NCI-H510A (cell line): ENCODE data around the gene SOCS6.
"Not testable (repeated sequence)": the region's sequence is repeated elsewhere in the genome, so short reads cannot be mapped to it uniquely, and the experiment has no call there.

Experiments
- DNase-seq: peaks from one replicate; lab custom pipeline; 2025; lab: John Stamatoyannopoulos, UW

The SOCS6 gene

DNA sequence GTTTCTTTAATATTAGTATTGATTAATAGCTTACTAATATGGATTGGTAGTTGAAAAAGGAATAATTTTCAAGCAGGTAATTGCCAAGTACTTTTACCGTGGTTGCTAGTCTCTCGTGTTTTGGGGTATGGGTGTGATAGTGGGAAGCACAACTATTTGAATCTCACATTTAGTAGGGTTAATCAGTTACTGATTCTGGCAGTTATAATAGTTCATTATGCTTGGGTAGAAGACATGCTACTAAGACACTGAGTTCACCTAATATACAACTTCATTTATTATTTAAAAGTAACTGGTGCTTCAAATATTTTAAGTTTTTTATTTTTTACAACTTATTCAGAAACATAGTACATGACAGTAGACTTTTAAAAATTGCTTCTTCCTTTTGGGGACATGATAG lies 33.5 kb downstream of the SOCS6 start:
- DNase-seq: no peak

DNA sequence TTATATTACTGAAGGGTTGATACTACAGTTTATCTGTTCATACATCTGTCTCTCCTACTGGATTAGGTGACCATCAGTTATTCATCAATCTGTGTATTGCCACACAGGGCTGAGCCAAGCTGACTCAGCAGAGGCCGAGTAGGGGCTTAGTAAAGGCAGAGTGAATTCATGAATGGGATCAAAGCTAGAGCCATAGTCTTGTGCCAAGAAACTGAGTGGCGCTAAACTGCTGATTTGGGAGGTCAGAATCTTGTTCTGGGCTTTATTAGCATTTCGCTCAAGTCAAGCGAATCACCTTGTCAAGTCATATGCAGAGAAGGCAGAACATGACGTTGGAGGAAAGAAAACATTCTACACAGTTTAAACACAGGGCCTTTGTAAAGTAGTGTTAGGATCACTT lies 34.1 kb downstream of the SOCS6 start:
- no peak for DNase-seq

DNA sequence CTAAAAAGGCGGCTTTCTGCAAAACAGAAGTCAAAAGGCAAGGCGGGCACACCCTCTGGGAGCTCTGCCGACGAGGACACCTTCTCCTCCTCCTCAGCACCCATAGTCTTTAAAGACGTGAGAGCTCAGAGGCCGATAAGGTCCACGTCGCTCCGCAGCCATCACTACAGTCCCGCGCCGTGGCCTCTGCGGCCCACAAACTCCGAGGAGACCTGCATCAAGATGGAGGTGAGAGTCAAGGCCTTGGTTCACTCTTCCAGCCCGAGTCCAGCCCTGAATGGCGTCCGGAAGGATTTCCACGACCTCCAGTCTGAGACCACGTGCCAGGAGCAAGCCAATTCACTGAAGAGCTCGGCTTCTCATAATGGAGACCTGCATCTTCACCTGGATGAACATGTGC lies 36.1 kb downstream of the SOCS6 start:
- no peak for DNase-seq

DNA sequence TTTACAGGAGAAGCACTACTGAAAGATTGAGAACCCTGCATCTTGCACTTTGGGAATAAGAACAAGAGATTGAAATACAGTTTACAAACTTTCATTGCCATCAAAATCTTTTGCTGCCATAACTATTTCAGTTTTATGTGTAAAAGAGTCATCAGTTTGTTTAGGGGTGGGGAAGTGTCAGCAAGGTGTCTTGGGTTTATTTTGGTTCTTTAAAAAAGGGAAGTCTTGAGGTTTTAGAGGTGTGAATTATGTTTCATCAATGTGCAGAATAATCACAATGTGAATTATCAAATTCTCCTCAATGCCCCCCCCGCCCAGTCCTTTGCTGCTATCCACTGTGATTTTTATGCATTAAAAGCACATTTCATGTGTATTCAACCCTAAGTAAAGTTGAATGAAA lies 37.4 kb downstream of the SOCS6 start:
- DNase-seq: no peak

DNA sequence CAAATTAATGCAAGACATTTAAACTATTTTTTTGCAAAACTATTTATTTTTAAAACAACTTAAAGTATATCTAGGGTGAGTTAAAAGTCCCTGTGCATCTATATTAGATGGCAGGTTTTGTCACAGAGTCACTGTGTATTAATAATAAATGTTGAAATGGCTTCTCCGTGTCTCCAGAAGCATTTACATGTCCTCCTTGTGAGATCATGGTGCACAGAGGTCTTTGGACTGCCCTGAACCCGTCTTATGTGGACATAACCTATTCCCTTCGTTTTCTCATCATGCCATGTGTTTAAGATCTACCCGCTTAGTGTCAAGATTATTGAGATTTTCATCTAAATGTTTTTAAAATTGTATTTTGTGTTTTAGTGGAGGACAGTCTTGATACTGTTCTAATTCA lies 39.3 kb downstream of the SOCS6 start:
- no peak for DNase-seq

DNA sequence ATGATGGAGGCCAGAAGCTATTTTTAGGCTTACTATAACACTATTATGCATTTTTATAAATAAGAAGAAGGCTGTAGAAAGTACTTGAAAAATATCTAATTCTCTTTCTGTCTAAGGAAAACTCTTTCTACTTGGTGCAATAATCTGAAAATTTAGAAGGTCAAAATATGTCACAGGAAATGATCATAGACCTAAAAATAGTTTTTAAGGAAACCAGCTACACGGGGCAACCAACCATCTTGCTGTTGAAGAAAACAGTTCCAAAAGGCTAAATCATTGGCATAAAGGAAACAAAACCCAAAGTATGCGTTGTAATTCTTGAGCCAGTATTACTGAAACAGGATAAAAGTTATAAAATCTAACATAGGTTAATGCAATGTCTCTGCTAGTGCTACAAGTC lies 40.2 kb downstream of the SOCS6 start:
- no peak for DNase-seq

DNA sequence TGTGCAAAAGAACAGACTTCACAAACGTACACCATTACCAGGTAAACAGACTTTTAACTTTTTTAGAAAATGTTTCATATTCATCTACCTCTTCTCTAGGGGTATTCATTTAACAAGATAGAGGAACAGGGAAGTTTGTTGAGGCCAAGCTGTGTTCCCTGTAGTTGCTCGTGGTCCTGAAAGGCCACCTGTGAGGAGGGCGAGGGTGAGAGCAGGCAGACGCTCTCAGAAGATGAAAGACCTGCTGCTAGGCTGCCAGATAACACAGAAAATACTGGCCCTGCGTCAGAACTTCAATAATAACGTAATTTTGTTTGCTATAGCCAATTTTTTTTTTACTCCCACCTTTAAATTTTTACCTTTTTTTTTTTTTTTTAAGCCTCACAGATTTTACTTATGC lies 42.0 kb downstream of the SOCS6 start:
- DNase-seq: no peak

DNA sequence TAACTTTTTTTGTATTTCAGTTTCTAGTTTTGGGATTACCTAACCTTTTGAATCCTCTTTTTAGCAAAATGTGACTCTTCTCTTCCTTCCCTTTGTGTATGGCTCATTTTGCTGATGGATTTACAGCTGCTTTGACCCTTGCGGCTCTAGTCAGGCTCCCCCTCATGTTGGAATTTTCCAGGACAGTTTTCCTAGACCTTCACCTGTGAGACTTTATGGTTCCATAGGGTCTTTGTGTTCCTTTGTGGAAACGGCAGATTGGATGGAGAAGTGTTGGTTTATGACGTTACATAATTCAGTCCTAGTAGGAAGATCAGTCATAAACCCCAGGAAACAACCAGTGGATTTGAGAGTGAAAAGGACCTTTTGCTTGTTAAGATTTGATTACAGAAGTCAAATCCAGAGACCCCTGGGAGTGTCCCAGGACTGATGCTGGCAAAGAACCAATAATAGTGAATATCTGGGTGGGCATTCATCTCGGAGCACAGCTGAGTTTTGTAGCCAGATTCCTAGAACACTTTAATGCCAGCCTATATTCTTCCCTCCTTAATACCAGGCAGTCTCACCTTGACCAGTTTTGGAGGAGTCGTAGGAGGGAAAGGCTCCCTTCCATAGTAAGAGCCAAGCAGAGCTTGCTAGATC lies 42.7 kb downstream of the SOCS6 start:
- DNase-seq: no peak

DNA sequence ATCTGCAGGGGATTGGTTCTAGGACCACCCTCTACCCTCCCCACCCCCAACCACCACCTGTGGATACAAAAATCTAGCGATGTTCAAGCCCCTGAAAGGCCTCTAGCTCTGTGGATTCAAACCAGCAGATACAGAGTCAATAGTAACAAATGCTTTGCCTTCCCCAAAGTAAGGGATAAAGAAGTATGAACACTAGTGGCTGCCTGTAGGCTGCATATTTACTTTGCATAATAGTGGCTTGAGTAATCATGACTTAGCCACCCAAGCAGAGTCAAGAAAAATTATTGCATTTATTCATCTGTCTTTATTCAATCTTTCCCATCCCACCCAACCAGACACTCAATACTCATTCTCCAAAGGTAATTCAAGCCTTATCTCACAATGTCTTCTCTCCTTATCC lies 43.8 kb downstream of the SOCS6 start:
- DNase-seq: no peak

DNA sequence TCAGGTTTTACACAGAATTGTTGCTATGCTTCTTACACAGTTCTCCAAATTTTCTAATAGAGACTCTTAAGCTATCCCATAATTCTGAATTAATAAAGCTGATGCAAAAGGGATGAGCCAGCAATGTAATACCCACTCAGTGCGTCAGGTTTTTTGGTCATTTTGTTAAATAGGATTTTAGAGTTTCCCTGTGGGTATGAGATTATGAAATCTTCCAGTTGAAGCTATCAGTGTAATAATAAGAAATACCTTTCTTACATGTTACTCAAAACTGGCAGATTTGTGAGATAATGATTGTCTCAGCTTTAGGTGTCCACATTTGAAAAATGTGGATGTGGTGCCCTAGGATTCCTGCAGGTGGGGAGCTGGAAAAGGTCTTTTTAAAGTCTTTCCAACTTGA lies 44.5 kb downstream of the SOCS6 start:
- no peak for DNase-seq

DNA sequence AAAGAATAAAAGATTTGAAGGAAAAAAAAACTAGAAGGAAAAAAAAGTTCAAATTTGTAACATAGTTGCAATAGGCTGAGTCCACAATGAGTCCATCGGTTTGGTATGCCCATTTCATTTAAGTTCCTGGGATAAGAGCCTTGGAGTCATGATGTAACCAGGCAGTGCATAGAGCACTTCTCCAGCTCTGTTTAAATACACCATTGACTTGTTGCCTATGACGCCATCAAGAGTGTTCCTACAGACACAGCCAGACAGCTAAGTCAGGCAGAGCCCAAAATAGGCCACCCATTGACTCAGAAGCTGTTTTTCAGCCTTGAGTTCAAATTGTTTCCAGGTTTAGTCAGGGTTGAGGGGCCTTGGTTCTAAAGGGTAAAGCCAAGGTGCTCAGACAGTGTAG lies 44.9 kb downstream of the SOCS6 start:
- DNase-seq: no peak

DNA sequence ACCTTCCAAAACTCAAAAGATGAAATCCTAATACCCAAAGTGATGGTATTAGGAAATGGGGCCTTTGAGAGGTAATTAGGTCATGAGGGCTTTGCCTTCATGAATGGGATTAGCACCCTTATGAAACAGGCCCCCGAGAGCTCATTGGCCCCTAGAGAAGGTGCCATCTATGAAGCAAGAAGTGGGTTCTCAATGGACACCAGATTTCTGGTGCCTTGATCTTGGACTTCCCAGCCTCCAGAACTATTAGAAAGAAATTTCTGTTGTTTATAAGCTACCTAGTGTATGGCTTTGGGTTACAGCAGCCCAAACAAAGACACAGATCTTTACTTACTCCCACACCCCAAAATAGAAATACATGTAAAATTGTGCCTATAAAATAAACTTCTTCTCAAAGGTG lies 45.4 kb downstream of the SOCS6 start:
- DNase-seq: no peak

DNA sequence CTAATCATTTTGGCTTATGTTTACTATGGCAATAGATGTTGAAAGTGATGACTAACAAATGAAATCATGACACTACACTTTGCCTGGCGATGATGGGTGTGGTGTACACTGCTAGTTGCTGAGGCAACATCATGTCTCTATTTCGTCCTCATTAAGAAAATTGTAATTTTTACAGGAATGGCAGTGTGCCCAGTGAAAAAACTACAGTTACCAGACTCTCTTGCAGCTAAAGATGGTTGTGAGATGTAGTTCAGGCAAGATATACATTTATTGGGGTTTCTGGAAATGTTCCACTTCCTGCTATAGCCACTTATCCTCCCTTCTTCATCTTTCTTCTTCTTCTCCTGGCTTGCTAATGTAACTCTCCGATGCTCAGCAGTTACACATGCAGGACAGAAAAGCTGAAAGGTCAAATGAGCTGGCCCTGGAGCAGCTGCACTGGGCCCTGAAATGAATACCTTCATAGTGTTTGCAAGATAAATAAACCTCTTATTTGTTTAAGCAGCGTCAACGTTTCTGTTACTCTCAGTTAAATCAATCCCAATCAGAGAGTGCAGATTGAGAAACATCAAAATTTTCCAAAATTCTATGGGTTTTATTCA lies 46.0 kb downstream of the SOCS6 start:
- no peak for DNase-seq

DNA sequence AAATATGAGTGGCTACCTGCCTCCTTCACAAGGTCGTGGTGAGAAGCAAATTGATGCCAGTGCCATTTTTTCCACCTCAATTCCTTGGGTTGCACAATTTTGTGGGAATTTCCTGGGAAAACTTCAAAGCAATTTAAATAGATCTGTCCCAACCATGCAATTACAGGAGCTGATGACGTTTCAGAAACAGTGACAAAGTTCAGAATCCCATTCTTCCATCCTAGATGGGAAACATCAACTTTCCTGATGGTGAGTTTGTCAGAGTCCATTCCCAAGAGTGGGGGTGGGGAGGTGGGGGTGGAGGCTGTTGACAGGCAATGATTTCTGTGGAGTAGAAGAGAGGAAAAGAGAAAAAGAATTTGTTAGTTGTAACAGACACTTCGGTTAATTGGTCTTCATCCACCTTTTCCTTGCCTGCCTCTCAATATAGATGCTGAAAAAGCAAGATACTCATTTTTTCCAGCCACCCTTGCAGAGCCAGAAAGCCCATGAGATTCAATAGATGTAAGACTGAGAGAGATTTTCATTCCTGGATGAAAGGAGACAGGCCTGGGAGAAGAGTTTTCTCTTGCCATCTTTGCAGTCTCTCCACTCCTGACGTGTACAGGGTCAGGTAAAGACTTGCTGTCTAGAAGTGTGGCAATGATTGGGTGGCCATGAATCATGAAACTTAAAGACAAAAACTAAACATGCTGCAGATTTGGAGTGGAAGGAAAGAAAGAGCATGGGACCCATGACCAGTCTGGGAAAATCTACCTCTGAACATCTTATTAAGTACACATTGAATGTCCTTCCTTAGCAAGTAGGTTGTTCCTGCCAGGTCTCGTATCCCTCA lies 47.3 kb downstream of the SOCS6 start:
- DNase-seq: no peak

DNA sequence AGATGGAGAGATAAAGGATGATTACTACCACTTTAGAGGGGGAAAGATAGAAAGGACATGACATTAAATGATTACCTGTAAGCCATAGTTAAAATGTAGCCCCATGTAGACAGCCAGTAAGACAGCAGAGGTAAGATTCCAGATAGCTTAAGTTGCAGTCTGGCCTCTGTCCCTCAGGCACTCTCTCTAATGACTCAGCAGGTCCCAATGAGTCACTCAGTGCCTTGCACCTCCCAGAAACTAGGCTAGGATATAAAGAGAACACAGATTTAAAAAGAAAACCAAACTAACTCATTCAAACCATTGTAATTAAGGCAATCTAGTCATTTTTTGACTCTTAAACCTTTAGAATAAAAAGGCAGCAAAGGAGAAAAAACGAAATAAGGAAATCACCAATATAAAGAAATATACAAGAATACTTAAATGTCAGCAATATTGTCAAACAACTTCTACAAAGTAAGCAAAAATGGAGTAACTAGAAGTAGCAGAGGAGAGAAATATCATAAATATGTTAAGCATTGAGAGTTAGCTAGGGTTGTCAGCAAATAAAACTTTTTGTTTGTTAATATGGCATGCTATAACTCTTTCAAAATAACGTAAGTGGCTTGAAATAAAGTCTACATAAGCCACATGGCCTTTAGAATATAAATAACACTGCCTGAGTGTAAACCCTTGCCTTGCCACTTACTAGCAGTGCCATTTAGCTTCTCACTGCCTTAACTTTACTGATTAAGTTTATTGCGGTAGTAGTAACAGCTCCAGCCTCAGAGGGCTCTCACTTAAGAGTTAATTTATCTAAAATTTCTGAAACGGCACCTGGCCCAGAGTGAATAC lies 48.5 kb downstream of the SOCS6 start:
- no peak for DNase-seq

DNA sequence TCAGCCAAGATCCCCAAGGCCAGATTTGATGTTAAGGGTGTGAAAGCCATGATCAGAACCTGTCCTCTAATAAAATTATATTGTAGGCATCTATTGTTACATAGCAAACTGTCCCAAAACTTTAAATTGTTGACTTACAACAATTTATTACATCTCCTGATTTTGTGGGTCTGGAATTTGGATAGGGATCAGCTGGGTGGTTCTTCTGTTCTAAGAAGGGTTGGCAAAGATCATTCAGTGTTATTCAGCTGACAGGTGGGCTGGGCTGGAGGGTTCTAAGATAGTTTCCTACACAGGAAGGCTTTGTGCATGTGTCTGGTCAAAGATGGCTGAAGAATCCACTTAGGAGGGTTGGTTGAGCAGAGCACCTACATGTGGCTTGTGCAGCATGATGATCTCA lies 50.0 kb downstream of the SOCS6 start:
- no peak for DNase-seq

DNA sequence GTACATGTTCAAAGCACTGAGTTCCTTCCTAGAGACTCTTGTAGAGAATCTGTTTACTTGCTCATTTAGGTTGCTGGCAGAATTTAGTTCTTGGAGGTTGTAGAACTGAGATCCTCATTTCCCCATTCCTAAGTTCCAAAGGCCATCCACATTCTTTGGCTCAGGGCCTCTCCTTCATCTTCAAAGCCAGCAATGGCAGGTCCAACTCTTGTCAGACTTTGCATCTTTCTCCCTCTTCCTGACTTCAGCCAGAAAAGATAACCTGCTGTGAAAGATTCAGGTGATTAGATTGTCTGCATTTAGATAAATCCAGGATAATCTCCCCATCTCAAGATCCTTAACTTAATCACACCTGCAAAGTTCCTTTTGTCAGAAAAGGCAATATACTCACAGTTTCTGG lies 51.1 kb downstream of the SOCS6 start:
- DNase-seq: no peak

DNA sequence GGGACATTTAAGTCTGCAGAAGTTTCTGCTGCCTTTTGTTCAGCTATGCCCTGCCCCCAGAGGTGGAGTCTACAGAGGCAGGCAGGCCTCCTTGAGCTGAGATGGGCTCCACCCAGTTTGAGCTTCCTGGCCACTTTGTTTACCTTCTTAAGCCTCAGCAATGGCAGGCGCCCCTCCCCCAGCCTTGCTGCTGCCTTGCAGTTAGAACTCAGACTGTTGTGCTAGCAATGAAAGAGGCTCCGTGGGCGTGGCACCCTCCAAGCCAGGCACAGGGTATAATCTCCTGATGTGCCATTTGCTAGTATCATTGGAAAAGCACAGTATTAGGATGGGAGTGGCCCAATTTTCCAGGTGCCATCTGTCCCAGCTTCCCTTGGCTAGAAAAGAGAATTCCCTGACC lies 59.6 kb downstream of the SOCS6 start:
- DNase-seq: not testable (repeated sequence)

DNA sequence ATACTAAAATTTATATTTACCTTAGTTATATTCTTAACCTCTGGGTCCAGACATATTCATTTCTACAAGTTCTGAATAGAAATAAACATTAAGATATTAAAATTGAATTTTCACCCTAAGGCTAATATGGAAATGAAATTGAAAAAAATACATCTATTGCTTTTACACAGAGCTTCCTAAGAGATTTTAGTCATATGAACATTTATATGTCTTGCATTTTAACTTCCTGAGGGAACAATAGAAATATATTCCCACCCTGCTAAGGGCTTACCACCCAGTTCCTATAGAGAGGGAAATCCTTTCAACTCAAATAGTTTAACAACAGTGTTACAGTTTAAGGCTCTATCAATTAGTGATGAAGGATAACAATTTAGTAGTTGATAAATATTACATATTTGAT lies 60.5 kb downstream of the SOCS6 start:
- DNase-seq: no peak

DNA sequence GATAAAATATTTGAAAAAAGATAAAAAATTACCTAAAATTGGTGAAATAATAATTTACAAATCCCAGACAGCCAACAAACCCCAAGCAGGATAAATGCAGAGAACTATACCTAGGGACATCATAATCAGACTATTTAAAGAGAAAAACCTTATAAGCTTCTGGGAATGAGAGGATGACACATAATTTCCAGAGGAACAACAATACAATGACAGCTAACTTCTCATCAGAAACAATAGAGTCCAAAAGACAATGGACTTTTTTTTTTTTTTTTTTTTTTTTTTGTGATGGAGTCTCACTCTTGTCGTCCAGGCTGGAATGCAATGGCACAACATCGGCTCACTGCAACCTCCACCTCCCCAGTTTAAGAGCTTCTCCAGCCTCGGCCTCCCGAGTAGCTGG lies 65.2 kb downstream of the SOCS6 start:
- no peak for DNase-seq

DNA sequence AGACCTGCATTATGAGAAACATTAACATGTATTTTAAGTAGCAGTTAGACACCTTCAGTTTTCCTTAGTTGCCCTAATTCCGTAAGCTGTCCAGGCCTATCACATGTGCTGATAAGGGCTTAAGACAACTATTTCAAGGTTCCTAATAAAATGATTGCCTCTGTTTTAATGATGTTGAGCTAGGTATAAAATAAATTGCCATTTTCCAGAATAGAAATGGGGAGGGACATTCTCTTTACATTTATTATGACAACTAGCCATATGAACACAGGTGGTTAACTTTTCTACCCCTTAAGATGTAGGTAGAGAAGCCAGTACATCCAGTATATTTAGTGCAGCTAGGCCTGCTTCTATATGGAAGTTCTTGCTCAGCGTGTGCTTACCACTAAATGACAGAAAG lies 65.9 kb downstream of the SOCS6 start:
- DNase-seq: no peak

DNA sequence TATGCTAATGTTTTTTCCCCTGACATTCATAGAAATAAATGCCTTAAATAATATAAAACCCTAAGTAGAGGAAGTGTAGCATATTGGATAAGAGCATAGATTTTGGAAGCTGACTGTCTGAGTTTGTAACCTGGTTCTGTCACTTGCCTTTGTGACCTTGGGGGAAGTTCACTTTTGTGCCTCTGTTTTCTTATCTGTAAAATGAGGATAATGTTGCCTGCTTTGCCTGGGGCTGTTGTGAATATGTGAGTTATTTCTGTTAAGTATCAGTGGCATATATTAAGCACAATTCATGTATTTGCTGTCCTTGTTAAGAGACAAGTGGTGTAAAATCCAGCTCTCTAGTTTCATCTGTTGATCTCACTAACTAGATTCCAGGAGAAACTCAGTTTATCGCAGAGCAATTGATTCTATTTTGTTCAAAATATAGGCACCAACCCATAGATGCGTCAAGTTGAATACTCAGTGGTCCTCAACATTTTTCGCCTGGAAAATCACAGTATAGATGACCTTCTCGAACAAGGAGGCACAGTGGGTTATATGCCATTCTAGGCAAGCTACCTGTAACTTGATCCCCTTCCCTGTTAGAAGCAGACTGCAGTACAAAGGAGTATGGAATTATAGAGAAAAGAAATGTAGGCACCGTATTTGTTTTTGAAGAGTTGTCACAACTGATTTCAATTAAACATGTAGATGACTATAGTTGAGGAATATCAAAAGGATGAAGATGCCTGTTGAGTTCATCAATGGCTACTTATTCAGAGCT lies 67.0 kb downstream of the SOCS6 start:
- DNase-seq: no peak
